SK-N-SH treated with all-trans-retinoic acid at 6 μM for 48 hours (cell line): Measurements from ENCODE around the gene DAB2IP.

Experiments used
- ARNTL ChIP-seq: fragments of 450-650 bp; formaldehyde crosslinking; IDR thresholded peaks from 2 replicates; pipeline ENCODE4 v1.5.0; 2020; ENCODE audit warnings: low read depth, mild to moderate bottlenecking, moderate library complexity, borderline replicate concordance
- BACH2 ChIP-seq: fragments of 250-450 bp; sonication (Bioruptor Pico); IDR thresholded peaks from 2 replicates; pipeline ENCODE4 v1.9.0; 2021; ENCODE audit warnings: mild to moderate bottlenecking, borderline replicate concordance
- CREB5 ChIP-seq: fragments of 250-450 bp; sonication (Bioruptor Pico); IDR thresholded peaks from 2 replicates; pipeline ENCODE4 v1.5.1; 2020; ENCODE audit warnings: low read depth, mild to moderate bottlenecking, moderate library complexity
- CSDC2 ChIP-seq: fragments of 250-450 bp; sonication (Bioruptor Pico); IDR thresholded peaks from 2 replicates; pipeline ENCODE4 v1.5.0; 2020; ENCODE audit warnings: mild to moderate bottlenecking, moderate library complexity
- GLIS3 ChIP-seq: fragments of 250-450 bp; sonication (Bioruptor Pico); IDR thresholded peaks from 2 replicates; pipeline ENCODE4 v1.5.0; 2020; ENCODE audit warnings: mild to moderate bottlenecking, moderate library complexity
- OSR1 ChIP-seq: fragments of 250-450 bp; sonication (Bioruptor Pico); IDR thresholded peaks from 2 replicates; pipeline ENCODE4 v1.8.0; 2022; ENCODE audit warnings: moderate library complexity, mild to moderate bottlenecking, inconsistent platforms
- RARB ChIP-seq: fragments of 250-450 bp; sonication (Bioruptor Pico); IDR thresholded peaks from 2 replicates; pipeline ENCODE4 v1.8.0; 2021; ENCODE audit warnings: mild to moderate bottlenecking, moderate library complexity
- ZFP3 ChIP-seq: fragments of 250-450 bp; sonication (Bioruptor Pico); IDR thresholded peaks from 2 replicates; pipeline ENCODE4 v1.5.0; 2020; ENCODE audit warnings: mild to moderate bottlenecking, moderate library complexity
- ZFP30 ChIP-seq: fragments of 450-650 bp; formaldehyde crosslinking; IDR thresholded peaks from 2 replicates; pipeline ENCODE4 v1.5.0; 2022; ENCODE audit warnings: mild to moderate bottlenecking, moderate library complexity
- ZNF565 ChIP-seq: fragments of 450-650 bp; formaldehyde crosslinking; conservative IDR thresholded peaks from 2 replicates; pipeline ENCODE4 v1.5.0; 2020; ENCODE audit warnings: low read depth, mild to moderate bottlenecking, moderate library complexity

GRCh38 chr9:121714873-121715272 is 63.4 kb downstream of the DAB2IP start:
- TF ChIP-seq ARNTL (CRISPR knock-in tag) (no peak), CREB5 (CRISPR knock-in tag) (no peak), ZFP3 (CRISPR knock-in tag) (no peak), ZFP30 (CRISPR knock-in tag) (no peak), CSDC2 (CRISPR knock-in tag) (no peak), BACH2 (CRISPR knock-in tag) (no peak), RARB (no peak), GLIS3 (CRISPR knock-in tag) (no peak), OSR1 (CRISPR knock-in tag) (no peak), ZNF565 (CRISPR knock-in tag) (no peak)
